ENCODE measurements around the gene MAN1C1.

MAN1C1 gene

GRCh38 chr1:25727635-25728286, 111.2 kb downstream of the MAN1C1 start:
- no peak overlapping the region for H3K4me3 ChIP-seq (ENCODE audit: low read depth, low read length)
- no peak for TF ChIP-seq CTCF (IDR thresholded peaks at IDR 0.05; ENCODE audit: insufficient read depth, low read depth, low read length, missing control alignments)
- DNase-seq (ENCODE audit: low read depth), result no peak

- no peak for TF ChIP-seq CTCF (IDR thresholded peaks at IDR 0.05; ENCODE audit: insufficient read depth, low read depth, low read length, missing control alignments)
- H3K4me3 ChIP-seq (ENCODE audit: low read depth, low read length), result no peak overlapping the region
- no peak for DNase-seq (ENCODE audit: low read depth)
Observed at GRCh38 chr1:25728301-25728935, 111.8 kb downstream of the MAN1C1 start.

GRCh38 chr1:25729045-25729444, 112.5 kb downstream of the MAN1C1 start:
- DNase-seq (ENCODE audit: low read depth), result no peak
- no peak for TF ChIP-seq CTCF (IDR thresholded peaks at IDR 0.05; ENCODE audit: insufficient read depth, low read depth, low read length, missing control alignments)
- H3K4me3 ChIP-seq (ENCODE audit: low read depth, low read length), result no peak overlapping the region

- no peak for TF ChIP-seq CTCF (IDR thresholded peaks at IDR 0.05; ENCODE audit: insufficient read depth, low read depth, low read length, missing control alignments)
- no peak for DNase-seq (ENCODE audit: low read depth)
- H3K4me3 ChIP-seq (ENCODE audit: low read depth, low read length), result no peak overlapping the region
Observed at GRCh38 chr1:25729790-25730644, 113.4 kb downstream of the MAN1C1 start.

GRCh38 chr1:25731148-25731547, 114.6 kb downstream of the MAN1C1 start:
- DNase-seq (ENCODE audit: low read depth), result no peak

More at GRCh38 chr1:25731148-25731547, 114.6 kb downstream of the MAN1C1 start:
- no peak for TF ChIP-seq CTCF (IDR thresholded peaks at IDR 0.05; ENCODE audit: insufficient read depth, low read depth, low read length, missing control alignments)
- H3K4me3 ChIP-seq (ENCODE audit: low read depth, low read length), result no peak overlapping the region

Data from GM12865 (cell line).